ENCODE measurements around the gene POU2AF1.

- TF ChIP-seq POLR2AphosphoS5 (IDR thresholded peaks at IDR 0.05; ENCODE audit: borderline replicate concordance, low read depth, low read length) (no peak), EZH2 (IDR thresholded peaks at IDR 0.05) (no peak), FOXP2 (optimal IDR thresholded peaks at IDR 0.05; ENCODE audit: control extremely low read depth, extremely low read length, insufficient read depth) (no peak)
These were observed 40.1 kb upstream of the POU2AF1 start for GRCh38 chr11:111419181-111419580.
